GM21825 (cell line): ENCODE measurements around the gene MRPL39.
A peak's percentile ranks its signal among the peaks of the same experiment; 100 is the strongest.

Experiments
- ATAC-seq: cut with Tn5 transposase; IDR thresholded peaks from one replicate; pipeline ENCODE4 v1.9.1; 2021; ENCODE audit warnings: mild to moderate bottlenecking, moderate library complexity; ENCODE audit not compliant: unreplicated experiment

MRPL39 gene

GRCh38 chr21:25615880-25616279, 8.6 kb upstream of the MRPL39 start:
- no peak for ATAC-seq

GRCh38 chr21:25614441-25614840, 7.2 kb upstream of the MRPL39 start:
- ATAC-seq = no peak

GRCh38 chr21:25608044-25608737, 910 bp upstream of the MRPL39 start:
- peak; percentile 82 for ATAC-seq

- ATAC-seq = no peak
Measured at GRCh38 chr21:25589887-25590286, 17.4 kb downstream of the MRPL39 start.

GRCh38 chr21:25586791-25587190, 20.5 kb downstream of the MRPL39 start:
- no peak for ATAC-seq

- no peak for ATAC-seq
Measured at GRCh38 chr21:25586326-25586725, 21.0 kb downstream of the MRPL39 start.

DNA sequence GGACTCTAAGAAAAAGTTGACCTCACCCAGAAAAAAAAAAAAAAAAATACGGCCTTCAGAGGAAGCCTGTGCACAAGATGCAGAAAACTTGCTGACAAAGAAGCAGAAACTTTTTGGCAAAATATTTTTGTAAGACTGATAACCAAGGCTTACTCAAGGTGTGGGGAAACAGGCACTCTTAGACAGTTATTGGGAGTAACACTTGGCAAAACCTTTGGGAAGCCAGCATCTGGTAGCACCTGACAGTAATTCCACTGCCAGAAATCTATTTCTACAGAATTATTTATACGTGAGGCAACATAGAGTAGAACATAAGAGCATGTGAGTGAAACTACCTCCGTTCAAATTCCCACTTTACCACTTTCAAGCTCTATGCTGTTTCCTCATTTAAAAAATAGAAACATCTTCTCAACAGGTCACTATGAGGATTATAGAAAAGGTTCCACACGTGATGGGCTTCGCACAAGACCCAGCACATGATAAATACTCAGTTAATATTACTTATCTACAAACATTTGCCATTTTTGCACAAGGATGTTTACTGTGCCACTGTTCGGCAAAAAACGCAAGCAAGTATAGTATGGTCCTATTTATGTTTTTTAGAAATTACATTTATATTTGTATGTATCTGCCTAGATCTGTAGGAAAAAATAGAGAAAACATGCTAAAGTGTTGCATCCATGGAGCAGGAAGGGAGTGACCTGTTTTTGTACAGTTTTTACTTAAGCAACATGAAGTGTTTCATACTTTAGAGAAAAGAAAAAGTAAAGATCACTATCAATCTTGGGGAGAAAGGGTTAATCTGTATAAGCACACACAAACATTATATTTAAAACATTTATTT, 22.2 kb downstream of the MRPL39 start:
- no peak for ATAC-seq

- no peak for ATAC-seq
Measured at GRCh38 chr21:25583370-25584130, 23.7 kb downstream of the MRPL39 start.

DNA sequence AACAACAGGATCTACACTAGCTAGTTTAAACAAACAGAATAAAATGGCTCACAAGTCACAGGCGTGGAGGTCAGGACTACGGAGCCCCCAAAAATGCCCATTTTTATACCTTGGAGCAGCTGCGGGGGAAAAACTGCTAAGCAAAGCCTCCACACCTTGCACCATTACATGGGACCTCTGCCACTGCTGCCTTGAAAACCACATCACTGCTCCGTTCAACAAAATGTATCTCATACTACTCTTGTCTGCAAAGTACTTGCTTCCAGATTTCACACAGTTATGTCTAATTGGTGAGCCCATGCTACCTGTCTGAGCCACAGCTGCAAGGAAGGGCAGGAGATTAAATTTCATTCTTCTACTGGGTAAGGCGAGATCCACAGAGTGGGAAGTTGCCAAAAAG, 24.4 kb downstream of the MRPL39 start:
- no peak for ATAC-seq

GRCh38 chr21:25582164-25582790, 25.0 kb downstream of the MRPL39 start:
- ATAC-seq = no peak

GRCh38 chr21:25581582-25581981, 25.7 kb downstream of the MRPL39 start:
- ATAC-seq = no peak

- ATAC-seq = no peak
Measured at GRCh38 chr21:25580912-25581260, 26.4 kb downstream of the MRPL39 start.

DNA sequence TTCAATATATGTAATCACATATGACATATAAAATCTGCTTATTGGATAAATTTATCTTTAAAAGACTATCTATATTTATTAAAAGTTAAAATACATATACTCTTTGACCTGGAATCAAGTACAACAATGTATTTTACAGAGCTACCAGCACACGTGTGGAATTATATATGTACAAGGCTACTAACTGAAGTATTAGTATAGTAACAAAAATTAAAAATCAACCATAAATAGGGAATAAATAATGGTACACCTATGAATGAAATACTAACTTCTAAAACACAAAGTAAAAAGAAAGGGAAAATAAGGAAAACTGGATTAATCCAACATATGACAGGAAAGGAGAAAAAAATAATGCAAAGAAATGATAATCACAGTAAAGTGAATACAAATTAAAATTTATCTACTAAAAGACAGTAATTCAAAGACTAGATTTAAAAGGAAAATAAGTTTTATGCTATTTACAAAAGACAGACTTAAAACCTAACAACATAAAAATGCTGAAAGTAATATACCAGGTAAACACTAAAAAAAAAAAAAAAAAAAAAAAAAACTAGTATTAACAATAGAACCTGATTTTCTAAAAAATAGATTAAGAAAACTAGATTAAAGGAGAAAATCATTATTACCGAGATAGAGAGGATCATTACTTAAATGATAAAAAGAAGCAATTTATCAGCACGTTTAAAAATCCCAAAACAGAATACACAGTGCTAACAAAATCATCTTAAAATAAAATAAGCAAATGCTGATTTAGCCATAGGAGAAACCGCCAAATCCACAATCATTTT, 27.9 kb downstream of the MRPL39 start:
- ATAC-seq = no peak

DNA sequence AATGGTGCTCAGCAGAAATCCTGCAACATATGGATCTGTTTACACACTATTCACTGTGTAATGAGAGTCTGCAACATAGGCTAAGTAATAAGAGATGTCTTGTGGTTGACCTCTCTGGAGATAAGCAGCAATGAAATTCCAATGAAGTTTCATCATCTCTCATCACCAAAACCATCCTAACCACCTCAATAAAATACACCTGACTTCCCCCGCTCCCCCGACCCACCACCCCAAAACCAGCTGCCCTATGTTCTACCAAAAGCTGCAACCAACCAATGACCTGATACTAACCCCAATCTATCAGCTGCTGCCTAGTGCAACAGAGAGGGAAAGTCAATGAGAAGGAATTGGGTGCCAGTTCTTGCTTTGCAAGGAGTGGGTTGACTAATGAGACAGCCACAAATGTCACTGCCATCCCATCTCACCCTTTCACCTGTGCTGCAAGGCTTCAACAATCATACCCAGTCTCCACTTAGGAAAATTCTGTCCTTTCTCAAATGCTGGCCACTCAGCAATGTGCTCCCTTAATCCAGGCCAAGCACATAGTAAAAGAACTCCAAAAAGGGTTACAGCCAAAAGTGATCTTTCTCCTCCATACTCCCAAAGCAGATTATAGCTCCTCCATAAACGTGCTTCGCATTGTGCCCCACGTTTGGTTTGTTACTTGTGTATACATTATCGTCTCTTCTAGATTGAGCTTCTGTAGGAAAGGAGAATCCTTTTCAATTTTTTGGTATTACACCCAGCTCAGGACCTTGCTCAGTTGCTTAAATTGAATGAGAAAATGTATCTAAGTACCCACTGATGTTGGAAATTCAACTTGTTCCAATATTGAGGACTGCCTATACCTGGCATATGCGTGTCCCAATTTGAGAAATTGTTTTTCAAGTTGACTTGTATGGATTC, 29.0 kb downstream of the MRPL39 start:
- ATAC-seq = peak; percentile 27

DNA sequence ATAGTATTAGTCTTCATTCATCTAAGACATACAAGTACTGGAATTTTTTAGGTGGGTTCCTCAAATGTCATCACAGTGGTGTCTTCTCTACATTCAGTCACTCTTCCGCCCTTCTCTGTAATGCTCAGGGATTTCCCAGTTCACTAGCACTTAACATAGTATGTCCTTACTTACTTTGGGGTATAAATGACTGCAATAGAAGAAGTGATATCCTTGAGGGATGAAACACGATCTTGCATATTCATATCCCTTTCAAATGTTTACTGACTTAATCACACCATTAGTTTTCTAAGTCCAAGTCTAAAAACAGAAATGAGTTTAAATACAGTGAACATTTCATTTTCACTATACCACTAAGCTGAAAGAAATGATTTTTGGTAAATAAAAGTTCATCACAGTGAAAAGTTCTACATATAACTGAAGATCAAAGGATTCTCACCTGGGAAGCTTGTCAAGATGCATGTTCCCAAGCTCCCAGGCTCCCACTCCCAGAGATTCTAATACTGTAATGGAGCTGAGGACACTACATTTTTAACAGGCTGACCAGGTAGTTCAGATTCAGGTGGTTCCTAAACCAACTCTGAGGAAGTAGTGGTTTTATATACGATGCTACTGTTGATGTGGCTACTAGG, 29.7 kb downstream of the MRPL39 start:
- peak; percentile 12 for ATAC-seq

- ATAC-seq = peak; percentile 20
Measured at GRCh38 chr21:25573409-25574206, 33.7 kb downstream of the MRPL39 start.

- ATAC-seq = no peak
Measured at GRCh38 chr21:25572861-25573310, 34.4 kb downstream of the MRPL39 start.

GRCh38 chr21:25571726-25572121, 35.6 kb downstream of the MRPL39 start:
- no peak for ATAC-seq
